ENCODE data around the gene TBCD.

TBCD gene

DNA sequence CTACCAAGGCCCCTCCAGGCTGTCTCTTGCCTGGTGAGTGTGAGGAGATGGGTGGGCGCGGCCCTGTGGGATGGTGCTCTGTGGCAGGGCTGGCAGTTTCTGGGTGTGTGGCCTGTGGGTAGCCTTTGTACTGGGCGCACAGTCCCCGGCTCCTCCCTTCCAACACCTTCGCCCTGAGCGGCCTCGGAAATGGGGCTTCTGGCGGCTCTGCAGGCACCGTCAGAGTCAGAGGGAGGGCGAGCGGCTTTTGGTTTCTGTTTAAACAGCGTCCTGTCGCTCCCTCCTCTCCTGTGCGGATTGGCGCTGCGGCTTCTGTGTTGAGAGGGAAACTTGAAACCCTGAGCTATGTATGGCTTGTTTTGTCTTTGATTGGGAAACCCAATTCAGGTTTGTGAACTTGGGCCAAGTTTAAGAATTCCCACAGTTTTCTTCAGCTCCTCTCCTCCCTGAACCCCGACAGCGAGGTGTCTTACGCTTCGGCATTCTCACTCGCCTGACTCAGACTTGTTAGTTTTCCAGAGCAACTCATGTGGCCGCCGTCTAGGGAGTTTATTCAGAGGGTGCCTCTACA is 96.2 kb downstream of the TBCD start:
- in situ Hi-C loops (cut with HindIII; ENCODE audit: low sequenced_read_pairs), result loop anchor here (5.0 kb wide), 1 partner anchor 39 kb away; no protein-coding TSS in a partner anchor
- no peak overlapping the region for H3K4me3 ChIP-seq (ENCODE audit: low read depth, low read length)
- DNase-seq (ENCODE audit: low read depth), result peak; percentile 28
- TF ChIP-seq, protein P1, sequence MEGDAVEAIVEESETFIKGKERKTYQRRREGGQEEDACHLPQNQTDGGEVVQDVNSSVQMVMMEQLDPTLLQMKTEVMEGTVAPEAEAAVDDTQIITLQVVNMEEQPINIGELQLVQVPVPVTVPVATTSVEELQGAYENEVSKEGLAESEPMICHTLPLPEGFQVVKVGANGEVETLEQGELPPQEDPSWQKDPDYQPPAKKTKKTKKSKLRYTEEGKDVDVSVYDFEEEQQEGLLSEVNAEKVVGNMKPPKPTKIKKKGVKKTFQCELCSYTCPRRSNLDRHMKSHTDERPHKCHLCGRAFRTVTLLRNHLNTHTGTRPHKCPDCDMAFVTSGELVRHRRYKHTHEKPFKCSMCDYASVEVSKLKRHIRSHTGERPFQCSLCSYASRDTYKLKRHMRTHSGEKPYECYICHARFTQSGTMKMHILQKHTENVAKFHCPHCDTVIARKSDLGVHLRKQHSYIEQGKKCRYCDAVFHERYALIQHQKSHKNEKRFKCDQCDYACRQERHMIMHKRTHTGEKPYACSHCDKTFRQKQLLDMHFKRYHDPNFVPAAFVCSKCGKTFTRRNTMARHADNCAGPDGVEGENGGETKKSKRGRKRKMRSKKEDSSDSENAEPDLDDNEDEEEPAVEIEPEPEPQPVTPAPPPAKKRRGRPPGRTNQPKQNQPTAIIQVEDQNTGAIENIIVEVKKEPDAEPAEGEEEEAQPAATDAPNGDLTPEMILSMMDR (IDR thresholded peaks at IDR 0.05; ENCODE audit: low read depth, low read length, missing control alignments), result no peak

DNA sequence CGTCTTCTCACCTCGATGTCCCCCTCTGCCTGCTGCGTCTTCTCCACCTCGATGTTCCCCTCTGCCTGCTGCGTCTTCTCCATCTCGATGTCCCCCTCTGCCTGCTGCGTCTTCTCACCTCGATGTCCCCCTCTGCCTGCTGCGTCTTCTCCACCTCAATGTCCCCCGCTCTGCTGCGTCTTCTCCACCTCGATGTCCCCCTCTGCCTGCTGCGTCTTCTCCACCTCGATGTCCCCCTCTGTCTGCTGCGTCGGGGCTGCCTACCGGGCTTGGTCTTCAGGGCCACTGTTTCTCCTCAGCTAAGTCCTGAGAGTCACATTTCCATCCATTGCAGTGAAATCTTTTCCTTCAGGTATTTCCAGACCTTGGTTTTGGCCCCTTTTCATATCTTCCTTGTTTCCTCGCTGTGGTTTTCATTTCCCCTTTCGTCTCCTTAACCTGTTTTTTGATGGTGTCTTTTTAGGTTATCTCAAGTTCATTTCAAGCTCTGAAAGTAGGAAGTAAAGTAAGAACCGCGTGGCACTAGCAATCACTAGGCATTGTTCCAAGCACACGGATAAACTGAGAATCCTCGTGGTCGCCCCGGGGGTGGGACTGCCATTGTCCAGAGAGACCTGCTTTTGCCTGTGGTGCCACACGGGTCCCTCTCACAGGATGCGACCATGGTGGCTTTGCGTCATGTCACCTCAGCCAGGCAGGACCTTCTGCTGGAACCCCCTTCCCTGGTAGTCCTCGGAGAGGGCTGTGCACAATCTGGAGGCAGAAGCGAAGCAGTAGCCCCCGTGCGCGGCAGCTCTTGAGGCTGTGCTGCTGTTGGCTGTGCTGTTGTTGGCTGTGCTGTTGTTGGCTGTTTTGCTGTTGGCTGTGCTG is 97.4 kb downstream of the TBCD start:
- TF ChIP-seq, protein P1 (IDR thresholded peaks at IDR 0.05; ENCODE audit: low read depth, low read length, missing control alignments), result no peak

DNA sequence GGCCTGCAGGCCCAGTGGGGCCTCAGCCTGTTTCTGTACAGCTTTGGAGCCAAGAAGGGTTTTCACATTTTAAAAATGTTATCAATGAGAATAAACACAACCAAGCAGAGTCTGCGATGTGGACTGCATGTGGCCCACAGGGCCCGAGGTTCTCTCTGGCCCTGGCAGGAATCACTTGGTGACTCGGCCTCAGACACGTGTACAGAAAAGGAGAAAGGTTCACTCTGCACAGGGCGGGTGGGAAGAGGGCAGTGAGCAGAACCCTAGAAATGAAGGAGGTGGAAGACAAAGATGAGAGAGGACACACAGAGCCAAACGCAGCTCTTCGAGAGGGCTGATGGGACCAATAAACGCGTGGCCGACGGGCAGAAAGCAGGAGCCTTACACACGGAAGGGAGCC is 99.5 kb downstream of the TBCD start:
- H3K4me3 ChIP-seq (ENCODE audit: low read depth, low read length), result no peak overlapping the region
- in situ Hi-C loops (cut with HindIII; ENCODE audit: low sequenced_read_pairs), result no loop called here
- TF ChIP-seq, protein P1 (IDR thresholded peaks at IDR 0.05; ENCODE audit: low read depth, low read length, missing control alignments), result no peak
- DNase-seq (ENCODE audit: low read depth), result no peak

More for the DNA sequence above, 97.4 kb downstream of the TBCD start:
- no peak overlapping the region for H3K4me3 ChIP-seq (ENCODE audit: low read depth, low read length)
- in situ Hi-C loops (cut with HindIII; ENCODE audit: low sequenced_read_pairs), result loop anchor here (5.0 kb wide), 1 partner anchor 38 kb away; no protein-coding TSS in a partner anchor
- DNase-seq (ENCODE audit: low read depth), result no peak

DNA sequence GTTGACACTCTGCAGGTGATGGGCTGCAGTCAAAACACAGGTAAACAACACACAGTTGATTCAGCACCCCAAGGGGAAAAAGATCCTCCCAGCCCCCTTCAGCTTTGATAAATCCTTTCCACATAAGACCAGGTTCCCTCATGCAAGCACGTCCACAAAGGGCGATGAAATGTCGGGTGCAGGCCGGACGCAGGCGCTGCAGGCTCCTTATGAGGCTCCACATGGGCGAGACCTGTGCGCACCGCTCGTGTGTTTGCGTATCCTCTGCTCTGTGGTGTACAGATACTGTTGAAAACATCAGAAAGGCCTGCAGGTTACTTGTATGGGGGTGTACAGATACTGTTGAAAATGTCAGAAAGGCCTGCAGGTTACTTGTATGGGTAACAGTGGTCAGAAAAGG is 102.4 kb downstream of the TBCD start:
- no peak for DNase-seq (ENCODE audit: low read depth)
- in situ Hi-C loops (cut with HindIII; ENCODE audit: low sequenced_read_pairs), result no loop called here
- TF ChIP-seq, protein P1 (IDR thresholded peaks at IDR 0.05; ENCODE audit: low read depth, low read length, missing control alignments), result no peak
- no peak overlapping the region for H3K4me3 ChIP-seq (ENCODE audit: low read depth, low read length)

DNA sequence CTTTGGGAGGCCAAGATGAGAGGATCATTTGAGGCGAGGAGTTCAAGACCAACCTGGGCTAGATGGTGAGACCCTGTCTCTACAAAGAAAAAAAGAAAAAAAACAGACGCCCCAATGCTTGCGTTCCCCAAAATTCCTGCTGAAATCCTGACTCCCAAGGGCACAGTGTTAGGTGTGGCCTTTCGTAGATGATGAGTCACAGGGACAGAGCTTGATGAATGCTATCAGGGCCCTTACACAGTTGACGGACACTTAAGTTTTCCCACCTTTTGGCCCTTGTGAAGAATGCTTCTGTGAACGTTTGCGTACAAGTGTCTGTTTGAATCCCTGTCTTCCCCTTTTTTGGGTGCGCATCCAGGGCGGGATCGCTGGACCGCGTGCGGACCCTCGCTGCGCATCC is 104.5 kb downstream of the TBCD start:
- DNase-seq (ENCODE audit: low read depth), result no peak
- in situ Hi-C loops (cut with HindIII; ENCODE audit: low sequenced_read_pairs), result no loop called here
- TF ChIP-seq, protein P1 (IDR thresholded peaks at IDR 0.05; ENCODE audit: low read depth, low read length, missing control alignments), result no peak
- H3K4me3 ChIP-seq (ENCODE audit: low read depth, low read length), result no peak overlapping the region

DNA sequence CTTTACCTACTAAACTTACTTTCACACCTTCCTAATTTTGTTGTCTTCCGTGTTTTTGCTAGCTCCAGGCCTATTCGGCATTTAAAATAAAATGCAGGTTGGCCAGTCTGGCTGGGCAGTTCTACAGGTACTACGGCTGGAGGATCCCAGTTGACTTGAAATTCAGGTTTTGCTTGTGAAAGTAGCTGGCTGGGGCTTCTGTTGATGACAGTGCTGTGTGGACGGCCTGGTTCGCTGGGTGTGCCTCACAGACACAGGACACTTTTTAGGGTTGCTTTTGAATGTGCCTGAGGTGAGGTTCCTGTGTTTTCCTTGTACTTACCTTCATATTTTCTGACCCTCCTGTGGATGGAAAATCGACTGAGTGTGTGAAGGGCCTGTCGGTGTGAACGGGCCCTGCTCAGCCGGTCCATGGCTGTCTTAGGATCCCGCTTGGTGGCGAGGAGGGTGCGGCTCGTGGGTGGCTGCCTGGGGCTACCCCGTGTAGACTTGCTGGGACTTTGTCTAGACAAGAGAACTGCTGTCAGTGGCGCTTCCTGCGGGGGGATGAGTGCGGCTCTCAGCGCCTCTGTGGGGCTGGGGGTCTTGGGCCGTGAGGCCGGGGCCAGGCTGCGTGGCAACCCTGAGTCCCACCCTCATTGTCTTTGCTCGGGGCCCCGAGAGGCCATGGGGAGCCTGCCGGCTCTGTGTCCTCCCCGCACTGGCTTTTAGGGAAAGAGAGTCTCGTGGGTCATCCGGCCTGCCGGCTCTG is 106.7 kb downstream of the TBCD start:
- no peak overlapping the region for H3K4me3 ChIP-seq (ENCODE audit: low read depth, low read length)
- in situ Hi-C loops (cut with HindIII; ENCODE audit: low sequenced_read_pairs), result no loop called here
- DNase-seq (ENCODE audit: low read depth), result no peak
- TF ChIP-seq, protein P1 (IDR thresholded peaks at IDR 0.05; ENCODE audit: low read depth, low read length, missing control alignments), result no peak

All from astrocyte of the cerebellum (primary cell).